Suprapubic skin (tissue), 2 donors: Measurements from ENCODE around the gene C2orf49.
A peak's percentile ranks its signal among the peaks of the same experiment; 100 is the strongest.

Source experiments
- EP300 ChIP-seq: sonication (generic); formaldehyde crosslinking; IDR thresholded peaks from one replicate; pipeline ENCODE4 v1.6.1; 2017; ENCODE audit warnings: antibody characterized with exemption
- POLR2A ChIP-seq, 2 donors: fragments of 450-650 bp; IDR thresholded peaks; one replicate each; pipeline ENCODE4 v1.6.1; 2017; ENCODE audit warnings: antibody characterized with exemption in 2 of 2, mild to moderate bottlenecking in 2 of 2, moderate library complexity in 2 of 2

GRCh38 chr2:105398336-105399206, 61.2 kb downstream of the C2orf49 start, which contains the start of gene FHL2:
- TF ChIP-seq EP300 (no peak), POLR2A (IDR thresholded peaks at IDR 0.05) (peak in 1 of 2 donors; percentile 26)
